Common myeloid progenitor, CD34-positive (primary cell): ENCODE results near the gene TRANK1.
"Not testable (repeated sequence)": the region's sequence is repeated elsewhere in the genome, so short reads cannot be mapped to it uniquely, and the experiment has no call there.

ENCODE experiments used
- CTCF ChIA-PET: fragments of 350-600 bp; sonication (Branson Sonifier 250); formaldehyde crosslinking; loops from one replicate; lab custom pipeline; 2021; ENCODE audit warnings: antibody characterized with exemption; lab: Charles Lee
- POLR2A ChIA-PET: fragments of 350-600 bp; sonication (Branson Sonifier 250); formaldehyde crosslinking; loops from one replicate; lab custom pipeline; 2021; ENCODE audit warnings: antibody characterized with exemption; lab: Charles Lee
- DNase-seq, 3 donors: peaks; one replicate each; pipeline versions ENCODE4 v3.0.0 to v3.0.0-alpha.2; 2013
- H3K27ac ChIP-seq, 2 experiments: 1 replicate in 1 of 2; 2 replicates in 1 of 2; pipeline ENCODE4 v1.7.0; 2013; ENCODE audit warnings: inconsistent platforms in 2 of 2, low read length in 2 of 2, mild to moderate bottlenecking in 2 of 2, low read depth in 1 of 2, moderate library complexity in 1 of 2; ENCODE audit not compliant: severe bottlenecking in 2 of 2, insufficient read depth in 1 of 2, poor library complexity in 1 of 2
- H3K27me3 ChIP-seq, 5 experiments: replicated peaks in 2 of 5; 1 replicate in 3 of 5; 2 replicates in 2 of 5; pipeline versions ENCODE4 v1.6.1 to v1.7.0; 2013; ENCODE audit warnings: low read length in 4 of 5, mild to moderate bottlenecking in 2 of 5, moderate library complexity in 2 of 5, inconsistent platforms in 1 of 5; ENCODE audit not compliant: insufficient read depth in 5 of 5, control insufficient read depth in 4 of 5
- H3K36me3 ChIP-seq, 4 experiments: 1 replicate in 2 of 4; 2 replicates in 2 of 4; pipeline versions ENCODE4 v1.6.1 to v1.7.0; 2013; ENCODE audit warnings: low read length in 3 of 4, control low read depth in 1 of 4, mild to moderate bottlenecking in 1 of 4; ENCODE audit not compliant: control insufficient read depth in 4 of 4, insufficient read depth in 4 of 4
- H3K4me1 ChIP-seq, 4 experiments: 1 replicate in 3 of 4; 2 replicates in 1 of 4; pipeline versions ENCODE4 v1.6.1 to v1.7.1; 2013; ENCODE audit warnings: low read length in 3 of 4, mild to moderate bottlenecking in 3 of 4, control low read depth in 1 of 4, inconsistent platforms in 1 of 4, moderate library complexity in 1 of 4; ENCODE audit not compliant: control insufficient read depth in 4 of 4, insufficient read depth in 4 of 4; ENCODE audit errors: control extremely low read depth in 1 of 4
- H3K4me3 ChIP-seq, 7 experiments: 1 replicate in 4 of 7; 2 replicates in 3 of 7; pipeline versions ENCODE4 v1.5.1 to v1.7.0; 2013; ENCODE audit warnings: mild to moderate bottlenecking in 7 of 7, low read length in 6 of 7, moderate library complexity in 6 of 7, inconsistent platforms in 2 of 7, low read depth in 2 of 7, control low read depth in 1 of 7; ENCODE audit not compliant: insufficient read depth in 4 of 7, control insufficient read depth in 1 of 7; ENCODE audit errors: extremely low read depth in 1 of 7
- H3K9me3 ChIP-seq, 5 experiments: 1 replicate in 4 of 5; 2 replicates in 1 of 5; pipeline versions ENCODE4 v1.6.1 to v1.7.1; 2013; ENCODE audit warnings: low read length in 4 of 5, mild to moderate bottlenecking in 2 of 5, inconsistent platforms in 1 of 5, low read depth in 1 of 5, moderate library complexity in 1 of 5; ENCODE audit not compliant: control insufficient read depth in 4 of 5, insufficient read depth in 2 of 5; ENCODE audit errors: control extremely low read depth in 1 of 5
- WGBS: methylation state at CpG from one replicate; pipeline ENCODE4 v1.1.5; 2013; ENCODE audit not compliant: insufficient coverage; 5-methylcytosine and 5-hydroxymethylcytosine counted together

Gene TRANK1

GRCh38 chr3:36906504-36907149, 38.2 kb downstream of the TRANK1 start:
- peaks cover 27 to 46% (median 41%) of the 10 kb centered on the region in 4 experiments for H3K4me1 ChIP-seq
- H3K27me3 ChIP-seq = no peaks in the 10 kb centered on the region
- POLR2A ChIA-PET = no interaction called here
- WGBS = no CpG with 5 or more reads among the region's 2 CpGs
- H3K4me3 ChIP-seq = peak overlapping the region in 1 of 7 experiments; percentile 3
- no peak for DNase-seq
- H3K9me3 ChIP-seq = no peaks in the 10 kb centered on the region
- peak overlapping the region in 1 of 2 experiments; percentile 4 for H3K27ac ChIP-seq
- CTCF ChIA-PET = interaction anchor here (0.8 to 13.9 kb wide), 13 partner anchors 8 to 307 kb away, joined by 4 to 110 read pairs (median 7); partner anchors contain the start of gene TRANK1
- peaks cover 2 to 8% (median 3%) of the 10 kb centered on the region in 4 experiments for H3K36me3 ChIP-seq

GRCh38 chr3:36905545-36905944, 39.3 kb downstream of the TRANK1 start:
- no peak overlapping the region for H3K27ac ChIP-seq
- 86% methylated on average over 2 of the region's 3 CpGs for WGBS

GRCh38 chr3:36904641-36905040, 40.2 kb downstream of the TRANK1 start:
- ChIA-PET POLR2A (interaction anchor here (0.6 to 1.0 kb wide), 4 partner anchors 18 to 89 kb away, joined by 3 to 5 read pairs (median 4); no protein-coding TSS in a partner anchor), CTCF (interaction anchor here (0.6 to 13.9 kb wide), 13 partner anchors 10 to 88 kb away, joined by 3 to 110 read pairs (median 6); partner anchors contain the start of genes EPM2AIP1, MLH1 and TRANK1)
- peaks cover 3 to 10% (median 4%) of the 10 kb centered on the region in 4 experiments for H3K36me3 ChIP-seq
- no peak overlapping the region for H3K27ac ChIP-seq
- H3K4me1 ChIP-seq = peaks cover 23 to 56% (median 49%) of the 10 kb centered on the region in 4 experiments
- DNase-seq = peak in 2 of 3 donors; percentile 36 to 42
- H3K27me3 ChIP-seq = no peaks in the 10 kb centered on the region
- 73% methylated on average over 3 of the region's 3 CpGs for WGBS
- H3K9me3 ChIP-seq = no peaks in the 10 kb centered on the region
- no peak overlapping the region for H3K4me3 ChIP-seq

More at GRCh38 chr3:36905545-36905944, 39.3 kb downstream of the TRANK1 start:
- CTCF ChIA-PET = interaction anchor here (0.6 to 13.9 kb wide), 14 partner anchors 9 to 123 kb away, joined by 3 to 110 read pairs (median 6); partner anchors contain the start of gene TRANK1
- Histone ChIP-seq H3K27me3 (no peaks in the 10 kb centered on the region), H3K36me3 (peaks cover 2 to 10% (median 4%) of the 10 kb centered on the region in 4 experiments), H3K9me3 (no peaks in the 10 kb centered on the region), H3K4me1 (peaks cover 23 to 54% (median 48%) of the 10 kb centered on the region in 4 experiments), H3K4me3 (no peak overlapping the region)
- POLR2A ChIA-PET = no interaction called here
- no peak for DNase-seq

GRCh38 chr3:36904065-36904464, 40.8 kb downstream of the TRANK1 start:
- H3K9me3 ChIP-seq, H3K27ac ChIP-seq, H3K27me3 ChIP-seq, H3K4me3 ChIP-seq, DNase-seq: not testable (repeated sequence)
- 98% methylated on average over 4 of the region's 13 CpGs for WGBS
- H3K36me3 ChIP-seq = peaks cover 5 to 15% (median 7%) of the 10 kb centered on the region in 4 experiments
- CTCF ChIA-PET = interaction anchor here (0.9 to 13.9 kb wide), 11 partner anchors 10 to 89 kb away, joined by 3 to 110 read pairs (median 6); partner anchors contain the start of genes EPM2AIP1, MLH1 and TRANK1
- peaks cover 17 to 53% (median 46%) of the 10 kb centered on the region in 4 experiments for H3K4me1 ChIP-seq
- POLR2A ChIA-PET = interaction anchor here (0.7 to 1.0 kb wide), 3 partner anchors 19 to 54 kb away, joined by 3 to 5 read pairs (median 4); no protein-coding TSS in a partner anchor

GRCh38 chr3:36903119-36903882, 41.6 kb downstream of the TRANK1 start:
- peak overlapping the region; percentile 8 to 76 for H3K27ac ChIP-seq
- CTCF ChIA-PET = interaction anchor here (0.9 to 13.9 kb wide), 11 partner anchors 9 to 90 kb away, joined by 3 to 110 read pairs (median 6); partner anchors contain the start of genes EPM2AIP1, MLH1 and TRANK1
- H3K4me1 ChIP-seq = peaks cover 13 to 45% (median 38%) of the 10 kb centered on the region in 4 experiments
- POLR2A ChIA-PET = interaction anchor here (0.5 kb wide), 1 partner anchor 597 kb away, joined by 3 read pairs; no protein-coding TSS in a partner anchor
- DNase-seq = peak; percentile 57 to 91 (median 89)
- WGBS = 18% methylated on average over 9 of the region's 10 CpGs
- no peaks in the 10 kb centered on the region for H3K27me3 ChIP-seq
- peak overlapping the region in 4 of 7 experiments; percentile 2 to 17 (median 8) for H3K4me3 ChIP-seq
- no peaks in the 10 kb centered on the region for H3K9me3 ChIP-seq
- peaks cover 9 to 23% (median 12%) of the 10 kb centered on the region in 4 experiments for H3K36me3 ChIP-seq

- Histone ChIP-seq H3K36me3 (peaks cover 14 to 38% (median 22%) of the 10 kb centered on the region in 4 experiments), H3K9me3 (no peaks in the 10 kb centered on the region), H3K27ac (peak overlapping the region in 1 of 2 experiments; percentile 67), H3K27me3 (no peaks in the 10 kb centered on the region), H3K4me1 (peaks cover 6 to 31% (median 27%) of the 10 kb centered on the region in 4 experiments), H3K4me3 (no peak overlapping the region)
- WGBS = 100% methylated on average over 2 of the region's 4 CpGs
- no peak for DNase-seq
- POLR2A ChIA-PET = interaction anchor here (1.0 kb wide), 1 partner anchor 11 kb away, joined by 10 read pairs; no protein-coding TSS in a partner anchor
- CTCF ChIA-PET = interaction anchor here (0.8 to 13.9 kb wide), 7 partner anchors 9 to 172 kb away, joined by 3 to 110 read pairs (median 4); no protein-coding TSS in a partner anchor
Observed at GRCh38 chr3:36901588-36901987, 43.3 kb downstream of the TRANK1 start.
